GM18505 (cell line): ENCODE results near the gene POLR1E.
"Not testable (repeated sequence)": the region's sequence is repeated elsewhere in the genome, so short reads cannot be mapped to it uniquely, and the experiment has no call there.

Experiments used
- ATAC-seq: cut with Tn5 transposase; IDR thresholded peaks from one replicate; pipeline ENCODE4 v1.9.1; 2021; ENCODE audit not compliant: unreplicated experiment
- POLR2A ChIP-seq: IDR thresholded peaks from 4 replicates; pipeline ENCODE4 v1.6.1; 2011; ENCODE audit warnings: borderline replicate concordance; ENCODE audit not compliant: insufficient read depth, insufficient read length; ENCODE audit errors: extremely low read depth

Gene POLR1E

GRCh38 chr9:37451628-37452027 lies 34.1 kb upstream of the POLR1E start:
- no peak for ATAC-seq
- TF ChIP-seq POLR2A, result no peak

GRCh38 chr9:37452611-37453010 lies 33.1 kb upstream of the POLR1E start:
- no peak for ATAC-seq
- TF ChIP-seq POLR2A, result no peak

GRCh38 chr9:37453827-37454226 lies 31.9 kb upstream of the POLR1E start:
- ATAC-seq, result no peak
- TF ChIP-seq POLR2A, result no peak

GRCh38 chr9:37454238-37454637 lies 31.5 kb upstream of the POLR1E start:
- ATAC-seq, result no peak

GRCh38 chr9:37455884-37456647 lies 29.7 kb upstream of the POLR1E start:
- no peak for TF ChIP-seq POLR2A
- no peak for ATAC-seq

More at GRCh38 chr9:37454238-37454637, 31.5 kb upstream of the POLR1E start:
- TF ChIP-seq POLR2A, result no peak

- no peak for ATAC-seq
- no peak for TF ChIP-seq POLR2A
Observed at GRCh38 chr9:37456817-37457216, 28.9 kb upstream of the POLR1E start.

GRCh38 chr9:37464006-37464405 lies 21.7 kb upstream of the POLR1E start:
- no peak for ATAC-seq
- TF ChIP-seq POLR2A, result no peak

- ATAC-seq, result peak; percentile 30
- peak; percentile 68 for TF ChIP-seq POLR2A
Observed at GRCh38 chr9:37464426-37465248, 21.1 kb upstream of the POLR1E start.

- peak; percentile 59 for TF ChIP-seq POLR2A
- peak; percentile 70 for ATAC-seq
Observed at GRCh38 chr9:37465249-37466036, 20.3 kb upstream of the POLR1E start, which contains the start of gene ZBTB5. ZBTB5 (minus strand) TSS chr9:37465450; CDS start chr9:37442551, 22,899 bp downstream.

- ATAC-seq, result peak; percentile 6
- peak; percentile 49 for TF ChIP-seq POLR2A
Observed at GRCh38 chr9:37466037-37466709, 19.6 kb upstream of the POLR1E start.

GRCh38 chr9:37467530-37467929 lies 18.2 kb upstream of the POLR1E start:
- not testable (repeated sequence) for ATAC-seq

GRCh38 chr9:37468620-37469019 lies 17.1 kb upstream of the POLR1E start:
- no peak for TF ChIP-seq POLR2A
- no peak for ATAC-seq
